Hepatocyte (in vitro differentiated cells): ENCODE results near the gene PPP2R5C. TPM values are rescaled to one million over a fixed set of nuclear protein-coding genes. Genes with fewer than 3 reads are reported as not detected.

ENCODE experiments used
- DNase-seq: peaks from one replicate; pipeline ENCODE4 v3.0.0-alpha.2; 2016; ENCODE audit warnings: low spot score
- H2AFZ ChIP-seq: fragments of 200-600 bp; sonication (generic); 2 replicates; pipeline ENCODE4 v1.6.0; 2016; ENCODE audit warnings: antibody characterized with exemption, mild to moderate bottlenecking
- H3K27ac ChIP-seq: fragments of 200-600 bp; sonication (generic); 2 replicates; pipeline ENCODE4 v1.5.1; 2016; ENCODE audit warnings: mild to moderate bottlenecking
- H3K27me3 ChIP-seq: fragments of 200-600 bp; sonication (generic); 2 replicates; pipeline ENCODE4 v1.6.1; 2016
- H3K36me3 ChIP-seq: fragments of 200-600 bp; sonication (generic); replicated peaks from 2 replicates; pipeline ENCODE4 v1.5.1; 2016; ENCODE audit warnings: low read depth; ENCODE audit not compliant: insufficient read depth
- H3K4me1 ChIP-seq: fragments of 200-600 bp; sonication (generic); 2 replicates; pipeline ENCODE4 v1.5.1; 2016; ENCODE audit warnings: mild to moderate bottlenecking, moderate library complexity; ENCODE audit not compliant: insufficient read depth
- H3K4me2 ChIP-seq: fragments of 200-600 bp; sonication (generic); 2 replicates; pipeline ENCODE4 v1.6.0; 2016
- H3K4me3 ChIP-seq: fragments of 200-600 bp; sonication (generic); 2 replicates; pipeline ENCODE4 v1.5.1; 2016; ENCODE audit warnings: mild to moderate bottlenecking
- H3K79me2 ChIP-seq: fragments of 200-600 bp; sonication (generic); 2 replicates; pipeline ENCODE4 v1.6.0; 2017; ENCODE audit warnings: mild to moderate bottlenecking
- H3K9me2 ChIP-seq: fragments of 200-600 bp; sonication (generic); replicated peaks from 2 replicates; pipeline ENCODE4 v1.6.0; 2017; ENCODE audit warnings: mild to moderate bottlenecking; ENCODE audit not compliant: insufficient read depth
- H3K9me3 ChIP-seq: fragments of 200-600 bp; sonication (generic); 2 replicates; pipeline ENCODE4 v1.5.1; 2016; ENCODE audit warnings: low read depth, mild to moderate bottlenecking
- H4K20me1 ChIP-seq: fragments of 200-600 bp; sonication (generic); 2 replicates; pipeline ENCODE4 v1.6.0; 2016; ENCODE audit warnings: mild to moderate bottlenecking; ENCODE audit not compliant: insufficient read depth, poor library complexity, severe bottlenecking
- EZH2 ChIP-seq: fragments of 200-600 bp; sonication (generic); IDR thresholded peaks from 2 replicates; pipeline ENCODE4 v1.6.1; 2016; ENCODE audit warnings: antibody characterized with exemption, mild to moderate bottlenecking, borderline replicate concordance
- EZH2phosphoT487 ChIP-seq: fragments of 200-600 bp; sonication (generic); IDR thresholded peaks from one replicate; pipeline ENCODE4 v1.6.1; 2018; ENCODE audit warnings: antibody characterized with exemption, mild to moderate bottlenecking, low read depth, moderate library complexity; ENCODE audit not compliant: unreplicated experiment, severe bottlenecking
- WGBS: methylation state at CpG from one replicate; pipeline ENCODE4 v1.1.6; 2016; ENCODE audit warnings: low lambda C conversion rate; ENCODE audit errors: missing lambda C conversion rate; 5-methylcytosine and 5-hydroxymethylcytosine counted together
- polyA plus RNA-seq: library from polyadenylated mRNA; unstranded; fragments of >200 nt; fragmentation: Nextera tagmentation; extraction: Ambion mirVana; gene quantifications from 2 replicates; pipeline ENCODE4 v1.2.1, GENCODE V29; 2016
- small RNA-seq: library from RNA; depleted of rRNA; stranded (forward); fragments of <200 nt; gene quantifications from one replicate; pipeline ENCODE3, GENCODE V24; 2014
- total RNA-seq: library from RNA; depleted of rRNA; stranded (reverse); fragments of >200 nt; gene quantifications from 2 replicates; pipeline ENCODE4 v1.2.3, GENCODE V29; 2014
- TF ChIP-seq, protein P1 (sequence below): fragments of 200-600 bp; sonication (generic); IDR thresholded peaks from 2 replicates; pipeline ENCODE4 v1.5.1; 2016; ENCODE audit warnings: antibody characterized with exemption, mild to moderate bottlenecking; ENCODE audit not compliant: poor library complexity

Gene PPP2R5C
- total and polyA plus RNA-seq, 2 experiments from 2014 or later, result 47.4 to 78.0 TPM

DNA sequence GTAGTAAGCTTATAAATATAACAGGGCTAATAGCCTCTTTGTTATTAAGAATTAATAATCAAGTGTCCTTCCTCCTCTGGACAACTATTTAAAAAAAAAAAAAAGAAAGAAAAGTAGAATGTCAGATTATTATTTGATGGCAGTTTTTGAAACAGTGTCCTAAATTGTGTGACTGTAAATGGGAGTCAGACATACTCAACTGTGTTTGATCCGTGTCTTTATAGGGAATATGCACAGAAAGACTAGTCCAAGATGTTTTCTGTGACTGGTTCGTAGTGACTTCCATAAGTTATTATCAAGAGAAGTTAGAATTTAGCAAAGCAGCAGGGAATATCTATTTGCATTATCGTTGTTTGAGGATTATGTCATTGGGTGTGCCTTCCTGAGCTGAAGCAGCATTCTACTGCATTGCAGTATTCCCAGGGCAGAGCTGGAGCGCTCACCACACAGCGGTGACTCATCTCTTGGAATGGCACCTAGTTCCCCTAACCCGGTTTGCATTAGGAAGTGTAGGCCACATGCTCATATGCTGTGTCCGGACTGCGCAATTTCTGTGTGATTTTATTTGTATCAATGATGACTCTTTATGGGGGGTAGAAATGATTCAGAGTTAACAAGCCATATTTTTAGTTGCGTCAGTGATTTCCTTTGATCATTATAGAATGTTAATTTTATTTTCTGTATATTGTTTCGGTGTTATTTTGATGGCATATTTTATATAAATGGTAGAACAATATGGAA lies 210.8 kb downstream of the PPP2R5C start:
- Histone ChIP-seq H3K9me3 (no peaks in the 10 kb centered on the region), H2AFZ (no peak overlapping the region), H4K20me1 (peaks cover 73% of the 10 kb centered on the region), H3K9me2 (no peaks in the 10 kb centered on the region), H3K27me3 (no peaks in the 10 kb centered on the region), H3K4me3 (no peak overlapping the region), H3K4me2 (peak overlapping the region; percentile 67), H3K27ac (peak overlapping the region; percentile 87), H3K36me3 (no peaks in the 10 kb centered on the region), H3K4me1 (peaks cover 11% of the 10 kb centered on the region), H3K79me2 (peaks cover 96% of the 10 kb centered on the region)
- TF ChIP-seq EZH2, result no peak
- peak; percentile 93 for DNase-seq
- 51% methylated on average over 10 of the region's 10 CpGs for WGBS

DNA sequence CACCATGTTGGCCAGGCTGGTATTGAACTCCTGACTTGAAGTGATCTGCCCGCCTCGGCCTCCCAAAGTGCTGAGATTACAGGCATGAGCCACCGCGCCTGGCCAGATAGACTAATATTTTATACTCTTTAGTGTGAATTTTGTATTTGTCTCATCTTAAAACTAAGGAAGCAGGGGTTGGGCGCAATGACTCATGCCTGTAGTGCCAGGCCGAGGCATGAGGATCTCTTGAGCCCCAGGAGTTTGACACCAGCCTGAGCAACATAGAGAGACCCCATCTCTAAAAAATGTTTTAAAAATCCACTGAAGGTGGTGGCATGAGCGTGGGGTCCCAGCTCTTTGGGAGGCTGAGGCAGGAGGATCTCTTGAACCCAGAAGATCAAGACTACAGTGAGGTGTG lies 211.8 kb downstream of the PPP2R5C start:
- no peaks in the 10 kb centered on the region for H3K27me3 ChIP-seq
- no peaks in the 10 kb centered on the region for H3K9me3 ChIP-seq
- DNase-seq, result no peak
- peaks cover 95% of the 10 kb centered on the region for H3K79me2 ChIP-seq
- no peak overlapping the region for H3K4me3 ChIP-seq
- no peak overlapping the region for H3K4me2 ChIP-seq
- TF ChIP-seq, protein P1, sequence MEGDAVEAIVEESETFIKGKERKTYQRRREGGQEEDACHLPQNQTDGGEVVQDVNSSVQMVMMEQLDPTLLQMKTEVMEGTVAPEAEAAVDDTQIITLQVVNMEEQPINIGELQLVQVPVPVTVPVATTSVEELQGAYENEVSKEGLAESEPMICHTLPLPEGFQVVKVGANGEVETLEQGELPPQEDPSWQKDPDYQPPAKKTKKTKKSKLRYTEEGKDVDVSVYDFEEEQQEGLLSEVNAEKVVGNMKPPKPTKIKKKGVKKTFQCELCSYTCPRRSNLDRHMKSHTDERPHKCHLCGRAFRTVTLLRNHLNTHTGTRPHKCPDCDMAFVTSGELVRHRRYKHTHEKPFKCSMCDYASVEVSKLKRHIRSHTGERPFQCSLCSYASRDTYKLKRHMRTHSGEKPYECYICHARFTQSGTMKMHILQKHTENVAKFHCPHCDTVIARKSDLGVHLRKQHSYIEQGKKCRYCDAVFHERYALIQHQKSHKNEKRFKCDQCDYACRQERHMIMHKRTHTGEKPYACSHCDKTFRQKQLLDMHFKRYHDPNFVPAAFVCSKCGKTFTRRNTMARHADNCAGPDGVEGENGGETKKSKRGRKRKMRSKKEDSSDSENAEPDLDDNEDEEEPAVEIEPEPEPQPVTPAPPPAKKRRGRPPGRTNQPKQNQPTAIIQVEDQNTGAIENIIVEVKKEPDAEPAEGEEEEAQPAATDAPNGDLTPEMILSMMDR, result no peak
- TF ChIP-seq EZH2, result no peak
- TF ChIP-seq EZH2phosphoT487, result no peak
- H3K9me2 ChIP-seq, result no peaks in the 10 kb centered on the region
- no peak overlapping the region for H2AFZ ChIP-seq
- H3K36me3 ChIP-seq, result no peaks in the 10 kb centered on the region
- peaks cover 11% of the 10 kb centered on the region for H3K4me1 ChIP-seq
- peaks cover 69% of the 10 kb centered on the region for H4K20me1 ChIP-seq
- 98% methylated on average over 7 of the region's 7 CpGs for WGBS
- H3K27ac ChIP-seq, result peak overlapping the region; percentile 82

DNA sequence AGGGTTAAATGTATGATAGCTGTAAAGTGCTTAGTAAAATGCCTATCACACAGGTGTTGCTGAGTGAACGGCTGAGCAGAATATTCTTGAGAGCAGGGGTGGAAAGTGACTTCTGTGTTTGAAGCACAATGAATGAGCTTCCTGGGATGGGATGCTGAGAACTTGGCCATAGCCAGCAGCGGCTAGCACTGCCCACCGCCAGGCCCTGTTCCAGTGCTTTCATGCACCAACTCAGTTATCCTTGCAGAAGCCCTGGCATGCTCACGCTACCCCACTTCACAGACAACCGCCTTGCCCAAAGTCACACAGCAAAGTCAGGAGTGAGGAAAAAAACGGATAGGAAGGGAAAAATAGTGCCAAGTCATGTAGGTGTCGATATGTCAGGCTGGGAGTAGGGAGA lies 213.7 kb downstream of the PPP2R5C start:
- H3K27ac ChIP-seq, result no peak overlapping the region
- H3K79me2 ChIP-seq, result peaks cover 88% of the 10 kb centered on the region
- H3K4me1 ChIP-seq, result peaks cover 11% of the 10 kb centered on the region
- no peaks in the 10 kb centered on the region for H3K9me2 ChIP-seq
- no peak for TF ChIP-seq EZH2phosphoT487
- H3K9me3 ChIP-seq, result no peaks in the 10 kb centered on the region
- H2AFZ ChIP-seq, result no peak overlapping the region
- no peaks in the 10 kb centered on the region for H3K27me3 ChIP-seq
- no peak overlapping the region for H3K4me3 ChIP-seq
- no peak overlapping the region for H3K4me2 ChIP-seq
- peaks cover 64% of the 10 kb centered on the region for H4K20me1 ChIP-seq
- no peak for DNase-seq
- no peaks in the 10 kb centered on the region for H3K36me3 ChIP-seq
- 96% methylated on average over 7 of the region's 7 CpGs for WGBS

Small RNA genes within 50 kb of the gene (small RNA-seq; reads per million reads assigned to genes)
- gene AL118558.2 (not detected), gene RNU6-790P (not detected)

Other genes starting within 250 kb of the PPP2R5C start
- gene DIO3, start 200.2 kb upstream of the PPP2R5C start, total RNA-seq, result 51.1 and 51.3 TPM in 2 replicates
- 18.4 and 27.6 TPM in 2 replicates for gene DIO3, start 200.2 kb upstream of the PPP2R5C start, polyA plus RNA-seq
- gene DYNC1H1, start 202.9 kb downstream of the PPP2R5C start, total RNA-seq, result 342 and 405 TPM in 2 replicates
- 141 and 164 TPM in 2 replicates for gene DYNC1H1, start 202.9 kb downstream of the PPP2R5C start, polyA plus RNA-seq